Ureter (tissue), 1 donor: ENCODE data around the gene RNF183. TPM values are rescaled to one million over a fixed set of nuclear protein-coding genes. Genes with fewer than 3 reads are reported as not detected.
"Not testable (repeated sequence)": the region's sequence is repeated elsewhere in the genome, so short reads cannot be mapped to it uniquely, and the experiment has no call there.

Experiments
- DNase-seq: peaks from one replicate; pipeline ENCODE4 v3.0.0-alpha.2; 2020; ENCODE audit warnings: low spot score
- total RNA-seq: library from RNA; stranded (reverse); gene quantifications from one replicate; pipeline ENCODE4 v1.2.4, GENCODE V29; 2023
- donor health status: DM: yes; HTN: yes; CAD: no.

RNF183 gene
- total RNA-seq, 1 donor from 2014 or later: 0.96 TPM

GRCh38 chr9:113316030-113316429 is 12.9 kb upstream of the RNF183 start:
- DNase-seq: no peak

- no peak for DNase-seq
These were observed 12.1 kb upstream of the RNF183 start for GRCh38 chr9:113315231-113315630.

DNA sequence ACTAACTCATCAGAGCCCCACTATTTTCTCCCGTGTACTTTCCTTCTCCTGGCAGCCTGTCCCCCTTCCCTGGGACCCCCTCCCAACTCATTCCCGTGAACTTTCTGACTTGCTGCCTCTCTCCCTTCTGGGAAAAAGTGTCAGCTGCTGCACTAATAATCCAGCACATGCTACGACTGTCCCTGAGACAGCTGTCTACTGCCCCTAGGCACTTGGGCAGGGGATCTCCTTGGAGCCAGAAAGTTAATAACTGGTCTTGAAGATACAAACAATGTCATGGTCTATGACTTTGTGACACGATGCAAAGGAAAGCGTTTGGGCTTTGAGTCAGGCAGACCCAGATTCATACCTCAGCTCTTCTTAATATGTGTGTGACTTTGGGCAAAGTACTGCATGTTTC is 10.1 kb upstream of the RNF183 start:
- no peak for DNase-seq

DNA sequence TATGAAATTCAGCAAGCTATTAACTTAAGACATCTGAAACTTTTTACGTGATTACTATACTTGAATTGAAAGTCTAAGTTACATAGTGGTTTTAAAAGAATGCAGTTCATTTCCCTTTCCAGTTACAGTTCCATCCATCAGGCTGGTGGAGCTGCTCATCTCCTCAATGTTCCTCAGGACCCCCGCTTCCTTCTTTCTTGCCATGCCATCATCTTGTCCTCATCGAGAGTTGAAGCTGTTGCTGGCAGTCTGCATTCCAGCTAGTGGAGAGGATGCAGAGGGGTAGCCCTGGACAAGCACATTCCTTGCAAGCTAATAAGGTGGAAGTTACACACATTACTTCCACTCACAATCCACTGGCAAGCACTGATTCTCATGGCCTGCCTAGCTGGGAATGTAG is 8.8 kb upstream of the RNF183 start:
- no peak for DNase-seq

DNA sequence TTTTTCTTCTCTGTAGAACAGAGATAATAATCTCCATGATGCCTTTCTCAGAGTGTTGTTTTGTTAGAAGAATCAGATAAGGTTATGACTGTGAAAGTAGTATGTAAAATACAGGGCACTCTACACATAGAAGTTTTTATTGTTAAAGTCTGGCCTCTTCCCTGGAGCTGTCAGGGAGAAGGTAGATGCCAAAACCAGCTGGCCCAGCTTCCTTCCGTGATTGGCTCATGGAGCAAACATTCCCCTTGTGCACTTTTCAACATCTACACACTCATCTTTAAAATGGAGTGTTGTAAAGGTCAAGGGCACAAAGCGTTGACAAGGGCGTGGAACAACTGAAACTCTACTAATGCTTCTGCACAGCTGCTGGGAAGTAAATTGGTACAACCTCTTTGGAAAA is 7.4 kb upstream of the RNF183 start:
- DNase-seq: no peak

DNA sequence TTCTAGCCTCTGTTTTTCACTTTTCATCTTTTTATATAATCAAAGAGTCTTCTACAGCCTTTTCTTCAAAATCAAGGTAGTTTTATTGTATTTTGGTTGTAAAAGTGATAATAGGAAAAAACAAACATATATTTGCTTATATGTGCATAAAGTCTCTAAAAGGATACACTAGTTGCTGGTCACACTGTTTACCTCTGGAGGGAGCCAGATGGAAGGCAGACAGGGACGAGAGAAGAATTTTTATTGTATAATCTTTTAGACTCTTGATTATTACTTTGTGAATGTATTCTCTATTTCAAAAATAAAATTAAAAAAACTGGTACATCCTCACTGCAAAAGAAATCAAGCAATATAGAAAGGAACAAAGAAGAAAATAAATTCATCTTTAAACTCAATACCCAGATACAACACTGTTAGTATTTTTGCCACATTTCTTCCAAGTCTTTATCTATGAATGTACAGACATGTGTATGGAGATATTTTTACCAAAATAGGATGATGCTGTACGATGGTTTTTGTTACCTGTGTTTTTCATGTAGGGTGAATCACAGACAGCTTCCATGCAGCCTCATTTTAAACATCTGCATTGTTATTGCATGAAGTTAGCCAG is 6.1 kb upstream of the RNF183 start:
- DNase-seq: no peak

- DNase-seq: no peak
These were observed 4.3 kb upstream of the RNF183 start for GRCh38 chr9:113307396-113307975.

GRCh38 chr9:113306566-113306965 is 3.4 kb upstream of the RNF183 start:
- no peak for DNase-seq

DNA sequence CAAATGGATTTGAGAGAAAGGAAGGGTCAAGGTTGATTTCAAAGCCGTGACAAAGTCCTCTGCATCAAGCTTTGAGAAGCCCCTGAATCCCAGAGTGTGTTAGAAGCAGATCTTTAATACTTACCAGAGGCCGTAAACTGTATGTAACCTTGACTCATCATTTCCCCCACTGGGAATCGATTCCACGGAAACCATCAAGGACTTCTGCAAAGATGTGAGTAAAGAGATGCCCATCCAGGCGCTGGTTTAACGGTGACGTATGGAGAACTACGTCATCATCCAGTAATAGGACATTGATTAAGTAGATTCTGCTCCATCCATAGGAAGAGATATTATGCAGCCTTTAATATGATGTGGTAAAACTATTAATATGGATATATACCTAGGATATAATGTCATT is 1.6 kb downstream of the RNF183 start:
- no peak for DNase-seq

DNA sequence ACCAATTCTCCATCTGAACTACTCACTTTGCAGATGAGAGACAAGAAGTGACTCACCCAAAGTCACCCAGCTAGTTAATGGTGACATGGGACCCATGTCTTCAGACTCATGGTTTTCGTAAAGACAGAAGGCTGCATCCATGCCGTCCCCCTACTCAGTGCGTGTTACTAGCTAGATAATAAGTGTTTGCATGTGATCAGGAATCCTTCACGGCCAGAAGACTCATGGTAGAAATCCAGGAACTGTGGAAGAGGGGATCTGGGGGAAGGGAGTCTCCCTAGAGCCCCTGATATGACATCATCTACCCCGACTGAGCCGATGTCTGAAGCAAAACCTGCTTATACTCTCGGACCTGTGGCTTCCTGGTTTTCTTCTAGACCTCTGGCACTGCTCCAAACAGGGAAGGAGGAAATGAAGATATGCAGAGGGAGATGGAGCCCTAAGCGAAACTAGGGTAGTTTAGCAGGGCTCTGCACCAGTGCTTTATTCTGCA is 3.3 kb downstream of the RNF183 start:
- DNase-seq: peak; percentile 63

GRCh38 chr9:113298924-113299770 is 4.0 kb downstream of the RNF183 start:
- DNase-seq: no peak

DNA sequence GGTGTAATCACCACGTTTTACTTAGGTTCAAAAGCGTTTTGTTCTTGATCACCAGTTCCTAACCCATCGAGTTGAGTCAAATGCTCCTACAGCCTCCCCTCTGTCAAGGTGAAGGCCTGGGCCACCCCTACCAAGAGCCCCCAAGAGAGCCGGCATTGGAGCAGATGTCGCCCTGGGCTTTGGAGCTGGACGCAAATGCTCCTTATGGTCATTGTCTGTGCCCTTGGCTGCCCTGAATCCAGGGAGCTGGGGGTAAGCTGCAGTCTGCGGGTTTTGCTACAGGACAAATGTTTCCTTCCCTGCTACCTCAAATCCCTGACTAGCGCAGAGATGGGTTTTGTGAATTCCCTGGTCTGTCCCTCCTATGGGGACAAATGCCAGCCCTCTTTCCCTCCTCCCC is 4.9 kb downstream of the RNF183 start:
- no peak for DNase-seq

DNA sequence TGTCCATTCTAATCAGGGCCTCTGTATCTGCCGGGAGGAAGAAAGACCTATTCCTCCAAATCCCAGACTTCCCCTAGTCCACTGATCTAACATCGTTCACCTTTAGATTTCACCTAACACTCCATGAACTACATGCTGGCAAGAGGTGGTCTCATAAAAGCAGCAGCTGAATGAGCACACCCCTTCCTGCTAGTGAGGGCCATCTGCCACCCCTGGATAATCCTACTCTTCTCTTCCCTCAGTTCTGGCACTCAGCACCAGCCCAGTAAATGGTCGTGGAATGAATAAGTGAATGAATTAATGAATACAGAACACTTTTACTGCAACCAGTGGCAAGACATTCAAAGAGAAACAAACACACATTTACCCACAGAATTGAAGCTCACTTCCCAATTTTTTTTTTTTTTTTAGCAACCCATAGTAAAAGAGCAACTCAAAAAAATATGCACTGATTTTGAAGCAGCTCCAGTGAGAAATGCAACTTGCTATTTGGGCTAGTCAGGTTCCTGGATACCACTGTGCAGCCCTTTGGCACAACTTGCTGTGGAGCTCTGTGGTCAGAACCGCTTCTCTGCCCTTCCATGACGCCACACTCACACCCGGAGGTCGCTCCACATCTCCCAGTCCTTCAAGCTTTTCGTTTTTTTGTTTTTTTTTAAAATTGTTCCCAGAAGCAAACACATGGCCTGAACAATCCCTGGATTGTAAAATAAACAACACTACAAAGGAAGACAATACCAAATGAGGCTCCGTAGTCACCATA is 6.2 kb downstream of the RNF183 start:
- no peak for DNase-seq

DNA sequence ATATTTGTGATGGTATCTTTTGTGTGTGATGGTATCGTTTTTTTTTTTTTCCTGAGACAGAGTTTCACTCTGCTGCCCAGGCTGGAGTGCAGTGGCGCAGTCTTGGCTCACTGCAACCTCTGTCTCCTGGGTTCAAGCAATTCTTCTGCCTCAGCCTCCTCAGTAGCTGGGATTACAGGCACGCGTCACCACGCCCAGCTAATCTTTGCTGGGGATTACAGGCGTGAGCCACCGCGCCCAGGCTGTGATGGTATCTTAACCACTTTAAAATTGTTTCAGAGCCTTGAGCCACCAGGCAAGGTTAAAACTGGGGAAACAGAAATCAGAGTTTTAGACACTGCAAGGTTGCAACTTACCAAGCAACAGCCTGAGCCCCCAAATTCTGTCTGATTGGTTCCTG is 6.9 kb downstream of the RNF183 start:
- DNase-seq: not testable (repeated sequence)

- no peak for DNase-seq
These were observed 9.8 kb downstream of the RNF183 start for GRCh38 chr9:113293285-113293878.

DNA sequence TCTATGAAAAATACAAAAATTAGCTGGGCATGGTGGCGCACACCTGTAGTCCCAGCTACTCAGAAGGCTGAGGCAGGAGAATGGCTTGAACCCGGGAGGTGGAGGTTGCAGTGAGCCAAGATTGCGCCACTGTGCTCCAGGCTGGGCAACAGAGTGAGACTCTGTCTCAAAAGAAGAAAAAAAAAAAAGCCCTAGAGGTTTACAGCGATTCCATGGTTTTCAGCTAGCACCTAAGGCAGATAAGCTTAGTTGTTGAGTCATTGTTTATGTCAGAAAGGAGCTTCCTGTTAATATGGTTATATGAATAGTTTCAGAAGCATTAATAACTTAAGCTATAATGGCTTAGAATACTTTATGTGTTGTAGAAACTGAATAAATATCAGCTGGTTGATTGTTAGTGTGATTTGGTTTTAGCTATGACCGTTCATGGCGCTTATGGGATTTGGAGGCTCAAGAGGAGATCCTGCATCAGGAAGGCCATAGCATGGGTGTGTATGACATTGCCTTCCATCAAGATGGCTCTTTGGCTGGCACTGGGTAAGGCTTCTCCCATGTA is 13.0 kb downstream of the RNF183 start:
- DNase-seq: no peak

DNA sequence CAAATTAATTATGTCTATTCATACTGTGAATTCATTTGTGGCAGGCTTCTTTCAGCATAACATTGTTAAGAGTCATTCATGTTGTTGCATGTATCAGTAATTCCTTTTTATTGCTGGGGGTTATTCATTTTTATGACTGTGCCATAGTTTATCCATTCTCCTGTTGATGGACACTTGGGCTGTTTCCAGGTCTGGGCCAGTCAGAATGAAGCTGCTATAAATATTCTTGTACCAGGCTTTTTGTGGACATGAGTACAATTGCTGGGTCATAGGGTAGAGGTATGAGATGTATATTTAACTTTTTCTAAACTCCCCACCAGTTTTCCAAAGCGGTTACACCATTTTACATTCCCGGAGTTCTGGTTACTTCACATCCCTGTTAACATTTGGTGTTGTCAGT is 14.1 kb downstream of the RNF183 start:
- no peak for DNase-seq

GRCh38 chr9:113281356-113281755 is 21.8 kb downstream of the RNF183 start:
- no peak for DNase-seq

GRCh38 chr9:113278840-113279239 is 24.3 kb downstream of the RNF183 start:
- no peak for DNase-seq

- DNase-seq: peak; percentile 98
These were observed 27.7 kb downstream of the RNF183 start, which contains the start of the genes CDC26 and PRPF4 for GRCh38 chr9:113275157-113276131. Gene CDC26 (minus strand): TSS chr9:113275572. CDS start chr9:113272507, 3,065 bp downstream. Gene PRPF4 (plus strand): TSS chr9:113275658. CDS start chr9:113275744, 86 bp downstream.
